Activated T-cell treated with anti-CD3 and anti-CD28 coated beads, Interleukin-2, amount 50 U/mL, for 4 hours (primary cell): Measurements from ENCODE around the gene SLIT1. TPM values are rescaled to one million over a fixed set of nuclear protein-coding genes. Genes with fewer than 3 reads are reported as not detected.

ENCODE experiments used
- ATAC-seq, 2 donors: fragments of 200-7000 bp; cut with Tn5 transposase; one replicate each; pipeline ENCODE4 v1.10.0; 2021
- DNase-seq: peaks from one replicate; pipeline ENCODE4 v3.0.0-alpha.2; 2020
- H3K27me3 Mint-ChIP-seq: one replicate; pipeline ENCODE4 v1.8.0; 2021; ENCODE audit warnings: low read depth, mixed read lengths
- H3K36me3 Mint-ChIP-seq: one replicate; pipeline ENCODE4 v1.8.0; 2022; ENCODE audit warnings: mixed read lengths; ENCODE audit not compliant: insufficient read depth
- H3K4me1 Mint-ChIP-seq: one replicate; pipeline ENCODE4 v1.8.0; 2021; ENCODE audit warnings: low read depth, mixed read lengths
- H3K4me3 Mint-ChIP-seq: one replicate; pipeline ENCODE4 v1.8.0; 2021; ENCODE audit warnings: mild to moderate bottlenecking, moderate library complexity, mixed read lengths
- H3K9me3 Mint-ChIP-seq: one replicate; pipeline ENCODE4 v1.8.0; 2021; ENCODE audit warnings: mixed read lengths
- total RNA-seq, 3 donors: library from RNA; stranded (reverse); gene quantifications; one replicate each; pipeline ENCODE4 v1.2.1, GENCODE V29; 2021

Gene SLIT1
- total RNA-seq, 3 donors from 2014 or later, result 0.10 to 0.16 TPM; not detected in 1

DNA sequence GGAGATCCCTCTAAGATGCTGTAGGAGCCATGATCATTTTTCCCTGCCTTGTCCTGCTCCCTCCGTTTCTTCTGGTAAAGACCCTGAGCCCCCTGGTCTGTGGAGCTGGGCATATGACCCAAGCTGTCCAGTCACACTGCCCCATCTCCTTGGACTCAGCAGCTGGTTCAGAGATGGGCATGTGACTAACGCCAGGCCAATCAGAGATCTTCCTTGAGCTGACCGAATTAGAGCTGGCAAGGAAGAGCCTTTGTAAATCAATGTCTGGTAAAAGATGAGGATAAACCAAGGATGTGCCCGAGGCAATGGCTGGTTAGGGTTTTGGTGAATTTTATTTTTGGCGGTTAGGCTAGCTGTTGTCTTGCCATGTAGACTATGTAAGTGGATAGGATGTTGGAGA lies 180.4 kb downstream of the SLIT1 start:
- ATAC-seq (no peak), DNase-seq (no peak)
- peaks cover 26% of the 10 kb centered on the region for H3K9me3 Mint-ChIP-seq
- H3K4me1 Mint-ChIP-seq, result no peaks in the 10 kb centered on the region
- no peak overlapping the region for H3K4me3 Mint-ChIP-seq
- H3K27me3 Mint-ChIP-seq, result peaks cover 2% of the 10 kb centered on the region
- peaks cover 5% of the 10 kb centered on the region for H3K36me3 Mint-ChIP-seq

- DNase-seq (no peak), ATAC-seq (no peak)
- H3K36me3 Mint-ChIP-seq, result peaks cover 5% of the 10 kb centered on the region
- H3K9me3 Mint-ChIP-seq, result peaks cover 22% of the 10 kb centered on the region
- peaks cover 2% of the 10 kb centered on the region for H3K27me3 Mint-ChIP-seq
- no peaks in the 10 kb centered on the region for H3K4me1 Mint-ChIP-seq
- H3K4me3 Mint-ChIP-seq, result no peak overlapping the region
Observed at GRCh38 chr10:97004591-97004990, 181.2 kb downstream of the SLIT1 start.

- peaks cover 2% of the 10 kb centered on the region for H3K27me3 Mint-ChIP-seq
- H3K4me1 Mint-ChIP-seq, result no peaks in the 10 kb centered on the region
- DNase-seq (no peak), ATAC-seq (no peak)
- H3K36me3 Mint-ChIP-seq, result peaks cover 5% of the 10 kb centered on the region
- H3K4me3 Mint-ChIP-seq, result no peak overlapping the region
- H3K9me3 Mint-ChIP-seq, result peaks cover 22% of the 10 kb centered on the region
Observed at GRCh38 chr10:97003804-97004201, 182.0 kb downstream of the SLIT1 start.

DNA sequence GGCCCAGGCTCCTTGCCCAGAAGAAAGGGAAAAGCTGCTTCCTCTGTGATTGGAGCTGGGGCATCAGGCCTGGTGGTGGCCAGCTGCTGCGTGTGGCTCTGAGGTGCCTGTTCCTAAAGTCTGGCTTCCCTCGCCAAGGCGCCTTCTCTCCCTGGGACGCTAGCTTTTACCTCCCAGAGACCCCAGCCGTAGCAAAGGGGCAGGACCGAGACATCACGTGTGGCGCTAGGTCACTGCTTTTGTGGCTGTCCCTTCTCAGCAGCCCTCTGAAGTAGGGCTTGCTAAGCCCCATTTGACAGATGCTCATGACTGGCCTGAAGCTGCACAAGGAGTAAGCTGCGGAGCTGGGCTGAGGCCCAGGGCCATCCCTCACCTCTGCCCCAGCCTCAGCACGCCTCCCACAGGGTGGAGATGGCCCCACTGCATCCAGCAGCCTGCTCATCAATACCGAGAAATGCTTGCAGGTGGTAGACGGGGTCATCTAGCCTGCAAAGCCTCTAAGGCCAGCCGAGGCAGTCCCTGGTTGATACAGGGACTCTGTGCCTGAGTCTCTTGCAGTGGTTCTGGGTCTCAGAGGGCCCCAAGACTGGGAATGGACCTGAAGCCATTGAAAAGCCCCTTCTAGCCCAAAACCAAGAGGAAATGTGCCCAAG lies 182.5 kb downstream of the SLIT1 start:
- H3K4me1 Mint-ChIP-seq, result no peaks in the 10 kb centered on the region
- H3K27me3 Mint-ChIP-seq, result peaks cover 2% of the 10 kb centered on the region
- H3K4me3 Mint-ChIP-seq, result no peak overlapping the region
- DNase-seq (no peak), ATAC-seq (no peak)
- H3K36me3 Mint-ChIP-seq, result peaks cover 5% of the 10 kb centered on the region
- peaks cover 22% of the 10 kb centered on the region for H3K9me3 Mint-ChIP-seq

- Mint-ChIP-seq H3K4me3 (no peak overlapping the region), H3K4me1 (no peaks in the 10 kb centered on the region), H3K9me3 (peaks cover 19% of the 10 kb centered on the region), H3K36me3 (peaks cover 5% of the 10 kb centered on the region), H3K27me3 (peaks cover 2% of the 10 kb centered on the region)
- no peak for DNase-seq
- ATAC-seq, result no peak
Observed at GRCh38 chr10:97002670-97003069, 183.1 kb downstream of the SLIT1 start.

- Mint-ChIP-seq H3K36me3 (no peaks in the 10 kb centered on the region), H3K4me1 (no peaks in the 10 kb centered on the region), H3K27me3 (peaks cover 2% of the 10 kb centered on the region), H3K4me3 (no peak overlapping the region), H3K9me3 (peaks cover 6% of the 10 kb centered on the region)
- ATAC-seq (no peak), DNase-seq (no peak)
Observed at GRCh38 chr10:97001183-97001991, 184.4 kb downstream of the SLIT1 start.

DNA sequence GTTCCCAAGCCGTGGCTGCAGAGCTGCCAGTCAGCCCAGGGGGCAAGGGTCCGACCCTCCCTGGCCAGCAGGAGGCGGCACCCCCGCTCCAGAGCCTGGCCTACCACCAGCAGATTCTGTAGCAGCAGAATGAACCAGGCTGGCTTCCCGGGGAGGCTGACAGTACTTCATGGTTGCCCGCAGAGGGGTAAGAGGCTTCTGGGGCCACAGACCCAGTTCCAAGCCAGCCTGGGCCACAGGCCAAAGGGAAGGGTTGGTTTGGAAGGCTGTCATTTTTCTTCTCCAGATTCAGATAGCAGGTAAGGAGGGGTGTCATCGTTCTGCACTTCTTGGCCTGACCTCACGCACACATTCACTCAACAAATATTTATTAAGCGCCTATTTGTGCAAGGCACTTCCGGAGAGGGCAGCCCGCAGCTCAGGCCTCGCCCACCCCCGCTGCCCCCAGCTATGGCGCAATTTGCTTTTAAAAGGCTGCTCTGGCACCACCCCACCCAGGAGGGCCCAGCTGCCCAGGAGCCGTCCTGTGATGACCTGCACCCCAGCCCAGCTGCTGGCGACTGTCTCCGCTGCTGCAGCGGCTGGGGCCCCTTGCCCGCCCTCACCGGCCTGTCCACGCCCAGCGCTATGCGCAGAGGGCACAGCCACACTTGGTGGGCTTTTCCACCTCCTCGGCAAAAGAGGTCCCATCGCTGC lies 185.1 kb downstream of the SLIT1 start:
- Mint-ChIP-seq H3K9me3 (peaks cover 3% of the 10 kb centered on the region), H3K36me3 (no peaks in the 10 kb centered on the region), H3K4me1 (no peaks in the 10 kb centered on the region), H3K27me3 (peaks cover 2% of the 10 kb centered on the region), H3K4me3 (no peak overlapping the region)
- DNase-seq, result no peak
- ATAC-seq, result no peak

- Mint-ChIP-seq H3K27me3 (no peaks in the 10 kb centered on the region), H3K4me3 (no peak overlapping the region), H3K9me3 (no peaks in the 10 kb centered on the region), H3K4me1 (no peaks in the 10 kb centered on the region), H3K36me3 (no peaks in the 10 kb centered on the region)
- ATAC-seq (no peak), DNase-seq (no peak)
Observed at GRCh38 chr10:96999987-97000386, 185.8 kb downstream of the SLIT1 start.

DNA sequence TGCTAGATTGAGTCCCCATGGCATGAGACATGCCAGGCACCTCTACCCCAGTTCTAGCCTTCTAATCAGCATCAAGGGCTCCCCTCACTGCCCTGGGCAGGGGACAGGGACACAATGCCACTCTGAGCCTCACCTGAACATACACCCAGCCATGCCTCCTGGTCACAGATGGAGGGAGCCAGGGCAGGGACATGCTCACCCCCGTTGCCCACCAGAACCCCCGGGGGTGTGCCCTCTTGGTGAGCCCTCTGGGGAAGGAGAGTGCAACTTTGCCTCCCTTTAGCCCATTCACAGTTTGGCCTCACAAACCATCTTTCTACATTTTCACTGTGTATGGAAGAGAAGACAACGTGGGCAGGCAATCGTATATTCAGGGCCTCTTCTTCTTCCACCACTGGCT lies 186.4 kb downstream of the SLIT1 start:
- no peak overlapping the region for H3K4me3 Mint-ChIP-seq
- H3K36me3 Mint-ChIP-seq, result no peaks in the 10 kb centered on the region
- no peaks in the 10 kb centered on the region for H3K27me3 Mint-ChIP-seq
- no peak for ATAC-seq
- no peaks in the 10 kb centered on the region for H3K9me3 Mint-ChIP-seq
- no peak for DNase-seq
- no peaks in the 10 kb centered on the region for H3K4me1 Mint-ChIP-seq

- Mint-ChIP-seq H3K36me3 (no peaks in the 10 kb centered on the region), H3K9me3 (no peaks in the 10 kb centered on the region), H3K4me1 (no peaks in the 10 kb centered on the region), H3K4me3 (no peak overlapping the region), H3K27me3 (no peaks in the 10 kb centered on the region)
- ATAC-seq, result no peak
- DNase-seq, result no peak
Observed at GRCh38 chr10:96998329-96998888, 187.3 kb downstream of the SLIT1 start.

GRCh38 chr10:96996275-96996965 lies 189.3 kb downstream of the SLIT1 start:
- no peak for ATAC-seq
- Mint-ChIP-seq H3K4me3 (no peak overlapping the region), H3K27me3 (no peaks in the 10 kb centered on the region), H3K4me1 (no peaks in the 10 kb centered on the region), H3K36me3 (no peaks in the 10 kb centered on the region), H3K9me3 (no peaks in the 10 kb centered on the region)
- no peak for DNase-seq

GRCh38 chr10:96995851-96996250 lies 189.9 kb downstream of the SLIT1 start:
- ATAC-seq (no peak), DNase-seq (no peak)
- Mint-ChIP-seq H3K4me1 (no peaks in the 10 kb centered on the region), H3K36me3 (no peaks in the 10 kb centered on the region), H3K9me3 (no peaks in the 10 kb centered on the region), H3K4me3 (no peak overlapping the region), H3K27me3 (no peaks in the 10 kb centered on the region)

DNA sequence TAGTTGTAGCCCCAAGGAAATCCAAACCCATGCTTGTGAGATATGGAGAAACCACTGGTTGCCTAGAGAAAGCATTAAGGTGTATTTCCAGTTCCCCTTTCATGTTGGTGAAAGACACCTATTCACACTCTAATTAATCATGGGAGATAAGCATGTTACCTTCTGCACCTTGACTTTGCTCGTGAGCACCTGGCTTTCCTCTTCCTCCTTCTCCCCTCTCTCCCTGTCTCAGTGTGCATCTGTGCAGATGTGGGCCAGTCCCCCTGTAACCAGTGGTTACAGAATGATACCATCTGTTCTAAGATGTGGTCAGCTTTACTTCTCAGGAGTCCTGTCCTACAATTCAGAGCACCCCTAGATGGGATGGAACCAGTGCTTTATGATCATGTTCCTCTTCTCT lies 193.0 kb downstream of the SLIT1 start:
- ATAC-seq (no peak), DNase-seq (no peak)
- no peaks in the 10 kb centered on the region for H3K4me1 Mint-ChIP-seq
- H3K27me3 Mint-ChIP-seq, result no peaks in the 10 kb centered on the region
- H3K4me3 Mint-ChIP-seq, result no peak overlapping the region
- no peaks in the 10 kb centered on the region for H3K9me3 Mint-ChIP-seq
- H3K36me3 Mint-ChIP-seq, result no peaks in the 10 kb centered on the region

GRCh38 chr10:96991313-96991841 lies 194.4 kb downstream of the SLIT1 start:
- H3K36me3 Mint-ChIP-seq, result no peaks in the 10 kb centered on the region
- no peak for DNase-seq
- no peak overlapping the region for H3K4me3 Mint-ChIP-seq
- peak in 1 of 2 donors; percentile 51 for ATAC-seq
- H3K4me1 Mint-ChIP-seq, result no peaks in the 10 kb centered on the region
- no peaks in the 10 kb centered on the region for H3K9me3 Mint-ChIP-seq
- no peaks in the 10 kb centered on the region for H3K27me3 Mint-ChIP-seq
